Liver (tissue), 9 donors: Measurements from ENCODE around the gene VASH2. TPM values are rescaled to one million over a fixed set of nuclear protein-coding genes. Genes with fewer than 3 reads are reported as not detected.
"Not testable (repeated sequence)": the region's sequence is repeated elsewhere in the genome, so short reads cannot be mapped to it uniquely, and the experiment has no call there.

Experiments used
- DNase-seq: peaks from one replicate; pipeline ENCODE4 v3.0.0-alpha.2; 2017; ENCODE audit warnings: low spot score
- H3K27ac ChIP-seq, 2 donors: one replicate each; pipeline ENCODE4 v1.7.0; 2013; ENCODE audit warnings: inconsistent platforms in 2 of 2, low read length in 2 of 2, control low read depth in 1 of 2, low read depth in 1 of 2, mild to moderate bottlenecking in 1 of 2
- H3K27me3 ChIP-seq, 4 donors: one replicate each; pipeline versions ENCODE4 v1.6.1 to v1.7.0; 2013; ENCODE audit warnings: low read length in 3 of 4, inconsistent platforms in 1 of 4, mild to moderate bottlenecking in 1 of 4, moderate library complexity in 1 of 4; ENCODE audit not compliant: control insufficient read depth in 4 of 4, insufficient read depth in 4 of 4
- H3K36me3 ChIP-seq, 4 donors: one replicate each; pipeline versions ENCODE4 v1.6.1 to v1.7.0; 2013; ENCODE audit warnings: low read length in 3 of 4, mild to moderate bottlenecking in 3 of 4, low read depth in 1 of 4, moderate library complexity in 1 of 4; ENCODE audit not compliant: control insufficient read depth in 4 of 4, insufficient read depth in 3 of 4
- H3K4me1 ChIP-seq, 4 donors: one replicate each; pipeline versions ENCODE4 v1.6.1 to v1.7.0; 2013; ENCODE audit warnings: low read length in 3 of 4, mild to moderate bottlenecking in 3 of 4, moderate library complexity in 1 of 4; ENCODE audit not compliant: control insufficient read depth in 4 of 4, insufficient read depth in 4 of 4
- H3K4me3 ChIP-seq, 3 donors: one replicate each; pipeline versions ENCODE4 v1.6.1 to v1.7.0; 2013; ENCODE audit warnings: low read length in 3 of 3, control low read depth in 1 of 3, low read depth in 1 of 3, mild to moderate bottlenecking in 1 of 3
- H3K9ac ChIP-seq, 2 donors: one replicate each; pipeline ENCODE4 v1.7.0; 2013; ENCODE audit warnings: low read length in 2 of 2, mild to moderate bottlenecking in 2 of 2, moderate library complexity in 2 of 2, control low read depth in 1 of 2, low read depth in 1 of 2
- H3K9me3 ChIP-seq, 4 donors: one replicate each; pipeline versions ENCODE4 v1.6.1 to v1.7.0; 2013; ENCODE audit warnings: low read length in 3 of 4; ENCODE audit not compliant: control insufficient read depth in 4 of 4
- EGR1 ChIP-seq, 2 donors: IDR thresholded peaks; 2 replicates each; pipeline ENCODE4 v1.6.1; 2016 to 2018; ENCODE audit warnings: antibody characterized with exemption in 2 of 2, low read depth in 2 of 2
- FOXA1 ChIP-seq: IDR thresholded peaks from 2 replicates; pipeline ENCODE4 v1.6.1; 2016; ENCODE audit warnings: antibody characterized with exemption
- FOXA2 ChIP-seq: IDR thresholded peaks from 2 replicates; pipeline ENCODE4 v1.6.1; 2016; ENCODE audit warnings: antibody characterized with exemption
- GABPA ChIP-seq, 2 donors: IDR thresholded peaks in 1 of 2; conservative IDR thresholded peaks in 1 of 2; 2 replicates each; pipeline ENCODE4 v1.6.1; 2016; ENCODE audit warnings: antibody characterized with exemption in 2 of 2, mild to moderate bottlenecking in 1 of 2, moderate library complexity in 1 of 2
- HNF4A ChIP-seq, 2 donors: conservative IDR thresholded peaks; 2 replicates each; pipeline ENCODE4 v1.6.1; 2016; ENCODE audit warnings: antibody characterized with exemption in 2 of 2, mild to moderate bottlenecking in 2 of 2
- HNF4G ChIP-seq: IDR thresholded peaks from 2 replicates; pipeline ENCODE4 v1.6.1; 2016; ENCODE audit warnings: antibody characterized with exemption
- JUND ChIP-seq, 2 donors: IDR thresholded peaks; 2 replicates each; pipeline ENCODE4 v1.6.1; 2016; ENCODE audit warnings: antibody characterized with exemption in 2 of 2
- NR2F2 ChIP-seq: IDR thresholded peaks from 2 replicates; pipeline ENCODE4 v1.6.1; 2016; ENCODE audit warnings: antibody characterized with exemption
- RAD21 ChIP-seq, 2 donors: IDR thresholded peaks; 2 replicates each; pipeline ENCODE4 v1.6.1; 2016; ENCODE audit warnings: antibody characterized with exemption in 2 of 2, mild to moderate bottlenecking in 2 of 2
- RXRA ChIP-seq, 2 donors: IDR thresholded peaks; 2 replicates each; pipeline ENCODE4 v1.6.1; 2017 to 2018; ENCODE audit warnings: antibody characterized with exemption in 2 of 2, mild to moderate bottlenecking in 1 of 2
- SP1 ChIP-seq: IDR thresholded peaks from 2 replicates; pipeline ENCODE4 v1.6.1; 2018; ENCODE audit warnings: antibody characterized with exemption, mild to moderate bottlenecking
- TAF1 ChIP-seq: conservative IDR thresholded peaks from 2 replicates; pipeline ENCODE4 v1.6.1; 2016; ENCODE audit warnings: antibody characterized with exemption, mild to moderate bottlenecking
- WGBS: extraction: QIAGEN DNeasy Blood & Tissue Kit; methylation state at CpG from one replicate; pipeline ENCODE4 v1.1.7; 2013; 5-methylcytosine and 5-hydroxymethylcytosine counted together
- polyA plus RNA-seq, 2 donors: library from polyadenylated mRNA; stranded (reverse) in 1 of 2; unstranded in 1 of 2; fragments of 200-250 nt in 1 of 2; fragments of >200 nt in 1 of 2; fragmentation: Nextera tagmentation in 1 of 2; extraction: Ambion mirVana in 1 of 2; gene quantifications; one replicate each; pipeline versions ENCODE4 v1.2.1 to v1.2.3, GENCODE V29; 2013 to 2015
- total RNA-seq, 2 donors: library from RNA; depleted of rRNA; stranded (reverse); fragments of >200 nt; gene quantifications; one replicate each; pipeline ENCODE4 v1.2.3, GENCODE V29; 2014
- TF ChIP-seq, protein P1 (sequence below): IDR thresholded peaks from 2 replicates; pipeline ENCODE4 v1.6.1; 2016; ENCODE audit warnings: antibody characterized with exemption
- TF ChIP-seq, protein P2 (sequence below): IDR thresholded peaks from 2 replicates; pipeline ENCODE4 v1.6.1; 2016; ENCODE audit warnings: antibody characterized with exemption
- TF ChIP-seq, protein P3 (sequence below): IDR thresholded peaks from 2 replicates; pipeline ENCODE4 v1.6.1; 2016; ENCODE audit warnings: antibody characterized with exemption, mild to moderate bottlenecking
- TF ChIP-seq, protein P4 (sequence below): IDR thresholded peaks from 2 replicates; pipeline ENCODE4 v1.6.1; 2016; ENCODE audit warnings: antibody characterized with exemption
- TF ChIP-seq, protein P5 (sequence below): fragments of 150-350 bp; IDR thresholded peaks from 2 replicates; pipeline ENCODE4 v1.5.1; 2017; ENCODE audit warnings: improper control_type of control experiment, low read depth, low read length; ENCODE audit not compliant: missing input control
- donor health status: healthy.
- donor health status: healthy.
- donor health status: healthy.
- donor health status: healthy.
- donor health status: healthy.

Gene VASH2
- total and polyA plus RNA-seq, 4 donors: 0.01 to 0.70 (median 0.23) TPM

DNA sequence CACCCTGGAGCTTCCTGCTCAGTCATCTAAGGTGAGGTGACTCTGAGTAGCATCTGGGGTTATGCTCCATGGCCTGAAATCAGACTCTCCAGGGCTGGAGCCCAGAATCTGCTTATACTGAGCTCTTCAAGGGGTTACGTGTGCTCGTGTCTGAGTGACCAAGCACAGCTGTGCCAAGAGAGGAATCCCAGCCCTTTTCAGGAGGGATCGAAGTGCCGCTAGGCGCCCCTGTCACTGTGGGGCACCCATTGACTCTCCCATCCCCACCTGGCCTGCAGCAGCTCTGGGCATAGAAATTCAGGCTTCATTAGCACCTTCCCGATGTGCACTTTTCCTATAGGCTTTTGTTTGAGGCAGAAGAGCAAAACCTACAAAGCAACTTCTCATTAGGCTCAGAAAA lies 13.8 kb downstream of the VASH2 start:
- Histone ChIP-seq H3K27ac (no peak overlapping the region), H3K4me1 (no peaks in the 10 kb centered on the region), H3K4me3 (no peak overlapping the region), H3K9ac (no peak overlapping the region), H3K9me3 (no peaks in the 10 kb centered on the region), H3K27me3 (peaks cover 0 to 8% (median 0%) of the 10 kb centered on the region in 4 donors), H3K36me3 (no peaks in the 10 kb centered on the region)
- WGBS: 95% methylated on average over 6 of the region's 6 CpGs
- TF ChIP-seq, protein P1, sequence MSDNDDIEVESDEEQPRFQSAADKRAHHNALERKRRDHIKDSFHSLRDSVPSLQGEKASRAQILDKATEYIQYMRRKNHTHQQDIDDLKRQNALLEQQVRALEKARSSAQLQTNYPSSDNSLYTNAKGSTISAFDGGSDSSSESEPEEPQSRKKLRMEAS: no peak
- TF ChIP-seq FOXA1: no peak
- no peak for TF ChIP-seq TAF1
- no peak for TF ChIP-seq RAD21 (IDR thresholded peaks at IDR 0.05)
- TF ChIP-seq, protein P2, sequence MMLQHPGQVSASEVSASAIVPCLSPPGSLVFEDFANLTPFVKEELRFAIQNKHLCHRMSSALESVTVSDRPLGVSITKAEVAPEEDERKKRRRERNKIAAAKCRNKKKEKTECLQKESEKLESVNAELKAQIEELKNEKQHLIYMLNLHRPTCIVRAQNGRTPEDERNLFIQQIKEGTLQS: no peak
- TF ChIP-seq EGR1 (IDR thresholded peaks at IDR 0.05; ENCODE audit: low read depth in 2 of 2): no peak
- no peak for TF ChIP-seq NR2F2
- TF ChIP-seq FOXA2: no peak
- TF ChIP-seq GABPA (IDR thresholded peaks at IDR 0.05 in 1 of 2, conservative IDR thresholded peaks at IDR 0.05 in 1 of 2): no peak
- TF ChIP-seq RXRA (IDR thresholded peaks at IDR 0.05): no peak
- TF ChIP-seq, protein P3, sequence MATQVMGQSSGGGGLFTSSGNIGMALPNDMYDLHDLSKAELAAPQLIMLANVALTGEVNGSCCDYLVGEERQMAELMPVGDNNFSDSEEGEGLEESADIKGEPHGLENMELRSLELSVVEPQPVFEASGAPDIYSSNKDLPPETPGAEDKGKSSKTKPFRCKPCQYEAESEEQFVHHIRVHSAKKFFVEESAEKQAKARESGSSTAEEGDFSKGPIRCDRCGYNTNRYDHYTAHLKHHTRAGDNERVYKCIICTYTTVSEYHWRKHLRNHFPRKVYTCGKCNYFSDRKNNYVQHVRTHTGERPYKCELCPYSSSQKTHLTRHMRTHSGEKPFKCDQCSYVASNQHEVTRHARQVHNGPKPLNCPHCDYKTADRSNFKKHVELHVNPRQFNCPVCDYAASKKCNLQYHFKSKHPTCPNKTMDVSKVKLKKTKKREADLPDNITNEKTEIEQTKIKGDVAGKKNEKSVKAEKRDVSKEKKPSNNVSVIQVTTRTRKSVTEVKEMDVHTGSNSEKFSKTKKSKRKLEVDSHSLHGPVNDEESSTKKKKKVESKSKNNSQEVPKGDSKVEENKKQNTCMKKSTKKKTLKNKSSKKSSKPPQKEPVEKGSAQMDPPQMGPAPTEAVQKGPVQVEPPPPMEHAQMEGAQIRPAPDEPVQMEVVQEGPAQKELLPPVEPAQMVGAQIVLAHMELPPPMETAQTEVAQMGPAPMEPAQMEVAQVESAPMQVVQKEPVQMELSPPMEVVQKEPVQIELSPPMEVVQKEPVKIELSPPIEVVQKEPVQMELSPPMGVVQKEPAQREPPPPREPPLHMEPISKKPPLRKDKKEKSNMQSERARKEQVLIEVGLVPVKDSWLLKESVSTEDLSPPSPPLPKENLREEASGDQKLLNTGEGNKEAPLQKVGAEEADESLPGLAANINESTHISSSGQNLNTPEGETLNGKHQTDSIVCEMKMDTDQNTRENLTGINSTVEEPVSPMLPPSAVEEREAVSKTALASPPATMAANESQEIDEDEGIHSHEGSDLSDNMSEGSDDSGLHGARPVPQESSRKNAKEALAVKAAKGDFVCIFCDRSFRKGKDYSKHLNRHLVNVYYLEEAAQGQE: no peak
- TF ChIP-seq HNF4A (conservative IDR thresholded peaks at IDR 0.05): no peak
- TF ChIP-seq, protein P4, sequence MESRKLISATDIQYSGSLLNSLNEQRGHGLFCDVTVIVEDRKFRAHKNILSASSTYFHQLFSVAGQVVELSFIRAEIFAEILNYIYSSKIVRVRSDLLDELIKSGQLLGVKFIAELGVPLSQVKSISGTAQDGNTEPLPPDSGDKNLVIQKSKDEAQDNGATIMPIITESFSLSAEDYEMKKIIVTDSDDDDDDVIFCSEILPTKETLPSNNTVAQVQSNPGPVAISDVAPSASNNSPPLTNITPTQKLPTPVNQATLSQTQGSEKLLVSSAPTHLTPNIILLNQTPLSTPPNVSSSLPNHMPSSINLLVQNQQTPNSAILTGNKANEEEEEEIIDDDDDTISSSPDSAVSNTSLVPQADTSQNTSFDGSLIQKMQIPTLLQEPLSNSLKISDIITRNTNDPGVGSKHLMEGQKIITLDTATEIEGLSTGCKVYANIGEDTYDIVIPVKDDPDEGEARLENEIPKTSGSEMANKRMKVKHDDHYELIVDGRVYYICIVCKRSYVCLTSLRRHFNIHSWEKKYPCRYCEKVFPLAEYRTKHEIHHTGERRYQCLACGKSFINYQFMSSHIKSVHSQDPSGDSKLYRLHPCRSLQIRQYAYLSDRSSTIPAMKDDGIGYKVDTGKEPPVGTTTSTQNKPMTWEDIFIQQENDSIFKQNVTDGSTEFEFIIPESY: no peak
- no peak for DNase-seq

DNA sequence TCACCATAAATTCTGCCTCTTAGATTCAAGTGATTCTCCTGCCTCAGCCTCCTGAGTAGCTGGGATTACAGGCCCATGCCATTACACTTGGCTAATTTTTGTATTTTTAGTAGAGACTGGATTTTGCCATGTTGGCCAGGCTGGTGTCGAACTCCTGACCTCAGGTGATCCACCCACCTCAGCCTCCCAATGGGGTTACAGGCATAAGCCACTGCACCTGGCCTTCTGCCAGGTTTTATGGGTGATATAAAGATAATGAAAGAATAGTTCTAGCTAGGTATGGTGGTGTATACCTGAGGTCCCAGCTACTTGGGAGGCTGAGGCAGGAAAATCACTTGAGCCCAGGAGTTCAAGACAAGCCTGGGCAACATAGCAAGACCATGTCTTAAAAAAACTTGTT lies 14.7 kb downstream of the VASH2 start:
- H3K4me1 ChIP-seq, H3K27ac ChIP-seq, H3K4me3 ChIP-seq, H3K9me3 ChIP-seq, H3K27me3 ChIP-seq, H3K9ac ChIP-seq, DNase-seq, H3K36me3 ChIP-seq: not testable (repeated sequence)
- WGBS: 95% methylated on average over 1 of the region's 1 CpG

DNA sequence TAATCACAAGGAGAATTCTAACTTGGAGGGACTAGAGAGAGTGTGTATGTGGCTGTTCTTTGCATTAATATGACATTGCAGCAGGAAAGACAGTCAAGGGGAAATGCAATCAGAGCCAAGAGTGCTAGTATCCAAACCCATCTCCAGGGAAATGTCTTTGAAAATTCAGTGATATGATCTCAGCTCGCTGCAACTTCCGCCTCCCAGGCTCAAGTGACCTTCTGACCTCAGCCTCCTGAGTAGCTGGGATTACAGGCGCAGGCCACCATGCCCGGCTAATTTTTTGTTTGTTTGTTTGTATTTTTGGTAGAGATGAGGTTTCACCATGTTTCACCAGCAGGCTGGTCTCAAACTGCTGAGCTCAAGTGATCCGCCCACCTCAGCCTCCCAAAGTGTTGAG lies 16.3 kb downstream of the VASH2 start:
- 87% methylated on average over 5 of the region's 5 CpGs for whole genome bisulfite sequencing
- no peak for DNase-seq
- Histone ChIP-seq H3K27ac (no peak overlapping the region), H3K4me1 (no peaks in the 10 kb centered on the region), H3K9me3 (no peaks in the 10 kb centered on the region), H3K36me3 (no peaks in the 10 kb centered on the region), H3K9ac (no peak overlapping the region), H3K27me3 (peaks cover 0 to 8% (median 0%) of the 10 kb centered on the region in 4 donors), H3K4me3 (no peak overlapping the region)
- no peak for TF ChIP-seq HNF4G
- TF ChIP-seq SP1: no peak
- TF ChIP-seq HNF4A (conservative IDR thresholded peaks at IDR 0.05): no peak
- TF ChIP-seq RXRA (IDR thresholded peaks at IDR 0.05): no peak
- TF ChIP-seq GABPA (IDR thresholded peaks at IDR 0.05 in 1 of 2, conservative IDR thresholded peaks at IDR 0.05 in 1 of 2): no peak
- TF ChIP-seq NR2F2: no peak
- TF ChIP-seq FOXA2: no peak
- TF ChIP-seq EGR1 (IDR thresholded peaks at IDR 0.05; ENCODE audit: low read depth in 2 of 2): no peak
- no peak for TF ChIP-seq JUND (IDR thresholded peaks at IDR 0.05)
- TF ChIP-seq, protein P5, sequence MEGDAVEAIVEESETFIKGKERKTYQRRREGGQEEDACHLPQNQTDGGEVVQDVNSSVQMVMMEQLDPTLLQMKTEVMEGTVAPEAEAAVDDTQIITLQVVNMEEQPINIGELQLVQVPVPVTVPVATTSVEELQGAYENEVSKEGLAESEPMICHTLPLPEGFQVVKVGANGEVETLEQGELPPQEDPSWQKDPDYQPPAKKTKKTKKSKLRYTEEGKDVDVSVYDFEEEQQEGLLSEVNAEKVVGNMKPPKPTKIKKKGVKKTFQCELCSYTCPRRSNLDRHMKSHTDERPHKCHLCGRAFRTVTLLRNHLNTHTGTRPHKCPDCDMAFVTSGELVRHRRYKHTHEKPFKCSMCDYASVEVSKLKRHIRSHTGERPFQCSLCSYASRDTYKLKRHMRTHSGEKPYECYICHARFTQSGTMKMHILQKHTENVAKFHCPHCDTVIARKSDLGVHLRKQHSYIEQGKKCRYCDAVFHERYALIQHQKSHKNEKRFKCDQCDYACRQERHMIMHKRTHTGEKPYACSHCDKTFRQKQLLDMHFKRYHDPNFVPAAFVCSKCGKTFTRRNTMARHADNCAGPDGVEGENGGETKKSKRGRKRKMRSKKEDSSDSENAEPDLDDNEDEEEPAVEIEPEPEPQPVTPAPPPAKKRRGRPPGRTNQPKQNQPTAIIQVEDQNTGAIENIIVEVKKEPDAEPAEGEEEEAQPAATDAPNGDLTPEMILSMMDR: no peak
- TF ChIP-seq TAF1: no peak
- no peak for TF ChIP-seq RAD21 (IDR thresholded peaks at IDR 0.05)
- TF ChIP-seq, protein P2: no peak
- TF ChIP-seq FOXA1: no peak
- TF ChIP-seq, protein P1: no peak
- TF ChIP-seq, protein P4: no peak
